Measurements from ENCODE around the gene LCN15. TPM values are rescaled to one million over a fixed set of nuclear protein-coding genes. Genes with fewer than 3 reads are reported as not detected.

LCN15 gene
- total RNA-seq, 2 experiments from 2014 or later: not detected

- H3K9me3 Mint-ChIP-seq: peaks cover 25% of the 10 kb centered on the region
- no peak for DNase-seq
- H3K36me3 Mint-ChIP-seq (ENCODE audit: low read depth): peaks cover 7% of the 10 kb centered on the region
- peaks cover 8% of the 10 kb centered on the region for H3K4me1 Mint-ChIP-seq (ENCODE audit: low read depth)
- ChIA-PET CTCF (interaction anchor here (1.7 kb wide), 1 partner anchor 7 kb away, joined by 5 read pairs; no protein-coding TSS in a partner anchor), POLR2A (interaction anchor here (2.3 kb wide), 1 partner anchor 21 kb away, joined by 10 read pairs; no protein-coding TSS in a partner anchor)
- H3K4me3 Mint-ChIP-seq: no peak overlapping the region
- TF ChIP-seq CTCF (IDR thresholded peaks at IDR 0.05): no peak
- H3K27me3 Mint-ChIP-seq: peaks cover 5% of the 10 kb centered on the region
- no peak overlapping the region for H3K27ac Mint-ChIP-seq
- intact Hi-C loops (cut with micrococcal nuclease): loop anchor here (10.0 kb wide), 1 partner anchor 56 kb away; the partner anchor contains the start of gene RABL6
- ATAC-seq: no peak
Observed at GRCh38 chr9:136748666-136749611, 15.4 kb downstream of the LCN15 start.

GRCh38 chr9:136748201-136748600, 16.1 kb downstream of the LCN15 start, which contains the start of gene LCN6:
LCN6 (minus strand) TSS chr9:136748525; CDS start chr9:136748483, 42 bp downstream.
- intact Hi-C loops (cut with micrococcal nuclease): loop anchor here (10.0 kb wide), 1 partner anchor 57 kb away; the partner anchor contains the start of gene RABL6
- Mint-ChIP-seq H3K4me3 (no peak within 1 kb of the TSS), H3K9me3 (peaks cover 25% of the 10 kb centered on the region), H3K4me1 (ENCODE audit: low read depth) (peaks cover 8% of the 10 kb centered on the region), H3K36me3 (ENCODE audit: low read depth) (peaks cover 7% of the 10 kb centered on the region), H3K27me3 (peaks cover 5% of the 10 kb centered on the region), H3K27ac (no peak within 1 kb of the TSS)
- no peak for DNase-seq
- ChIA-PET POLR2A (interaction anchor here (2.3 kb wide), 1 partner anchor 20 kb away, joined by 10 read pairs; no protein-coding TSS in a partner anchor), CTCF (no interaction called here)
- no peak for ATAC-seq
- TF ChIP-seq CTCF (IDR thresholded peaks at IDR 0.05): no peak

GRCh38 chr9:136747161-136748060, 16.9 kb downstream of the LCN15 start:
- Mint-ChIP-seq H3K27ac (no peak overlapping the region), H3K4me1 (ENCODE audit: low read depth) (peaks cover 8% of the 10 kb centered on the region), H3K4me3 (no peak overlapping the region), H3K27me3 (peaks cover 4% of the 10 kb centered on the region), H3K36me3 (ENCODE audit: low read depth) (peaks cover 7% of the 10 kb centered on the region), H3K9me3 (peaks cover 18% of the 10 kb centered on the region)
- intact Hi-C loops (cut with micrococcal nuclease): loop anchor here (10.0 kb wide), 1 partner anchor 57 kb away; the partner anchor contains the start of gene RABL6
- ATAC-seq: no peak
- ChIA-PET CTCF (no interaction called here), POLR2A (interaction anchor here (0.7 to 0.9 kb wide), 2 partner anchors 19 to 826 kb away, joined by 5 read pairs; no protein-coding TSS in a partner anchor)
- no peak for DNase-seq
- TF ChIP-seq CTCF (IDR thresholded peaks at IDR 0.05): no peak

GRCh38 chr9:136746621-136747020, 17.7 kb downstream of the LCN15 start:
- Mint-ChIP-seq H3K4me3 (no peak overlapping the region), H3K36me3 (ENCODE audit: low read depth) (peaks cover 3% of the 10 kb centered on the region), H3K4me1 (ENCODE audit: low read depth) (peaks cover 12% of the 10 kb centered on the region), H3K27ac (no peak overlapping the region), H3K27me3 (peaks cover 3% of the 10 kb centered on the region), H3K9me3 (peaks cover 11% of the 10 kb centered on the region)
- intact Hi-C loops (cut with micrococcal nuclease): loop anchor here (10.0 kb wide), 1 partner anchor 58 kb away; the partner anchor contains the start of gene RABL6
- DNase-seq: no peak
- ChIA-PET POLR2A (no interaction called here), CTCF (no interaction called here)
- no peak for TF ChIP-seq CTCF (IDR thresholded peaks at IDR 0.05)
- ATAC-seq: no peak
